HepG2 (cell line): ENCODE data around the gene LIPC. TPM values are rescaled to one million over a fixed set of nuclear protein-coding genes. Genes with fewer than 3 reads are reported as not detected.

Experiments used
- ATAC-seq: fragments of 200-7000 bp; cut with Tn5 transposase; 3 replicates; pipeline ENCODE4 v1.9.1; 2020; ENCODE audit warnings: mild to moderate bottlenecking, moderate library complexity
- BruUV-seq: library from RNA; stranded (reverse); fragments of 400-500 nt; replicated peaks from 2 replicates; lab custom pipeline; 2021; lab: Mats Ljungman, UMichigan
- CTCF ChIA-PET: fragments of 300-600 bp; formaldehyde crosslinking; extraction: SDS; loops from one replicate; lab custom pipeline; 2021; ENCODE audit warnings: low total read pairs, inconsistent platforms, low intra/inter-chr PET ratio; lab: Yijun Ruan, JAX
- POLR2A ChIA-PET: fragments of 350-600 bp; sonication (Branson Sonifier 250); formaldehyde crosslinking; loops from one replicate; lab custom pipeline; 2020; ENCODE audit warnings: antibody characterized with exemption, inconsistent platforms; lab: Yijun Ruan, JAX
- DNase-seq: peaks from one replicate; pipeline ENCODE4 v3.0.0-alpha.2; 2015; ENCODE audit warnings: low spot score
- FAIRE-seq: peaks from 3 replicates; lab custom pipeline; 2011; peaks lifted over from hg19 to GRCh38; lab: Jason Lieb, UNC
- H2AFZ ChIP-seq: one replicate; pipeline ENCODE4 v1.6.1; 2011; ENCODE audit warnings: low read length, inconsistent platforms
- H3K27ac ChIP-seq: fragments of 300-600 bp; 3 replicates; pipeline ENCODE4 v1.8.0; 2011; ENCODE audit warnings: mixed run types, mild to moderate bottlenecking, mixed read lengths, low read length, inconsistent platforms; ENCODE audit not compliant: insufficient read depth; ENCODE audit errors: extremely low read length
- H3K27me3 ChIP-seq, 2 experiments: fragments of 200-600 bp in 1 of 2; 2 replicates in 1 of 2; 3 replicates in 1 of 2; pipeline versions ENCODE4 v1.6.0 to v1.8.0; 2011; ENCODE audit warnings: low read length in 2 of 2, mild to moderate bottlenecking in 2 of 2, moderate library complexity in 2 of 2, inconsistent platforms in 1 of 2; ENCODE audit not compliant: insufficient read depth in 2 of 2, control insufficient read depth in 1 of 2
- H3K36me3 ChIP-seq, 2 experiments: fragments of 200-600 bp in 1 of 2; replicated peaks in 1 of 2; 2 replicates in 1 of 2; 3 replicates in 1 of 2; pipeline versions ENCODE4 v1.5.1 to v1.8.0; 2011; ENCODE audit warnings: low read length in 2 of 2, inconsistent platforms in 1 of 2; ENCODE audit not compliant: insufficient read depth in 2 of 2, control insufficient read depth in 1 of 2
- H3K4me1 ChIP-seq: 2 replicates; pipeline ENCODE4 v1.5.1; 2012; ENCODE audit warnings: low read length, inconsistent platforms; ENCODE audit not compliant: insufficient read depth
- H3K4me2 ChIP-seq: 2 replicates; pipeline ENCODE4 v1.6.0; 2011; ENCODE audit warnings: low read depth, low read length, inconsistent platforms
- H3K4me3 ChIP-seq, 3 experiments: fragments of 200-600 bp in 1 of 3; sonication (generic), shearing (Covaris generic) in 1 of 3; replicated peaks in 1 of 3; 2 replicates each; pipeline ENCODE4 v1.5.1; 2011 to 2016; ENCODE audit warnings: low read length in 3 of 3, inconsistent platforms in 2 of 3, low read depth in 2 of 3, mild to moderate bottlenecking in 2 of 3, control low read depth in 1 of 3, mixed read lengths in 1 of 3; ENCODE audit not compliant: insufficient read depth in 1 of 3
- H3K79me2 ChIP-seq: one replicate; pipeline ENCODE4 v1.6.1; 2011; ENCODE audit warnings: low read length, inconsistent platforms; ENCODE audit not compliant: insufficient read depth
- H3K9ac ChIP-seq: 2 replicates; pipeline ENCODE4 v1.6.0; 2011; ENCODE audit warnings: mild to moderate bottlenecking, low read depth, low read length, inconsistent platforms; ENCODE audit not compliant: insufficient read depth
- H3K9me3 ChIP-seq: 2 replicates; pipeline ENCODE4 v1.5.1; 2012; ENCODE audit warnings: mild to moderate bottlenecking, low read length
- H4K20me1 ChIP-seq: 2 replicates; pipeline ENCODE4 v1.6.0; 2011; ENCODE audit warnings: inconsistent platforms, mild to moderate bottlenecking, low read length, moderate library complexity; ENCODE audit not compliant: insufficient read depth
- ATRX ChIP-seq: sonication (generic); formaldehyde crosslinking; IDR thresholded peaks from 2 replicates; pipeline ENCODE4 v1.4.0; 2020; ENCODE audit warnings: missing genetic modification reagents, borderline replicate concordance
- ETV6 ChIP-seq: sonication (generic); formaldehyde crosslinking; conservative IDR thresholded peaks from 2 replicates; pipeline ENCODE4 v1.4.0; 2020; ENCODE audit warnings: missing genetic modification reagents
- HOXD1 ChIP-seq: sonication (generic); formaldehyde crosslinking; IDR thresholded peaks from 2 replicates; pipeline ENCODE4 v1.5.0; 2020; ENCODE audit warnings: missing genetic modification reagents
- KAT7 ChIP-seq: IDR thresholded peaks from 2 replicates; pipeline ENCODE4 v1.6.1; 2018; ENCODE audit warnings: borderline replicate concordance, missing compliant biosample characterization
- KDM3A ChIP-seq: IDR thresholded peaks from 2 replicates; pipeline ENCODE4 v1.6.1; 2018; ENCODE audit warnings: low read depth, missing compliant biosample characterization
- KLF13 ChIP-seq: sonication (generic); formaldehyde crosslinking; IDR thresholded peaks from 2 replicates; pipeline ENCODE4 v1.4.0; 2020; ENCODE audit warnings: mild to moderate bottlenecking, missing genetic modification reagents
- LCORL ChIP-seq, 2 experiments: fragments of 450-650 bp in 1 of 2; sonication (generic) in 1 of 2; formaldehyde crosslinking in 1 of 2; IDR thresholded peaks; 2 replicates each; pipeline versions ENCODE4 v1.5.0 to v1.6.1; 2017 to 2020; ENCODE audit warnings: antibody characterized with exemption in 1 of 2, missing genetic modification reagents in 1 of 2
- PLRG1 ChIP-seq: fragments of 450-650 bp; conservative IDR thresholded peaks from 2 replicates; pipeline ENCODE4 v1.6.1; 2016
- RELA ChIP-seq: sonication (generic); formaldehyde crosslinking; IDR thresholded peaks from 2 replicates; pipeline ENCODE4 v1.4.0; 2020; ENCODE audit warnings: missing genetic modification reagents
- SMARCC2 ChIP-seq: fragments of 450-650 bp; IDR thresholded peaks from 2 replicates; pipeline ENCODE4 v1.6.1; 2017; ENCODE audit warnings: antibody characterized with exemption, mild to moderate bottlenecking
- ZBTB7A ChIP-seq: sonication (generic); formaldehyde crosslinking; IDR thresholded peaks from 2 replicates; pipeline ENCODE4 v1.8.0; 2022; ENCODE audit warnings: mild to moderate bottlenecking, missing genetic modification reagents
- ZFP37 ChIP-seq: sonication (generic); formaldehyde crosslinking; IDR thresholded peaks from 2 replicates; pipeline ENCODE4 v1.4.0; 2020; ENCODE audit warnings: missing genetic modification reagents, borderline replicate concordance
- ZNF17 ChIP-seq: sonication (generic); formaldehyde crosslinking; IDR thresholded peaks from 2 replicates; pipeline ENCODE4 v1.5.0; 2020; ENCODE audit warnings: mild to moderate bottlenecking, missing genetic modification reagents
- ZNF205 ChIP-seq: IDR thresholded peaks from 2 replicates; pipeline ENCODE4 v1.6.1; 2018; ENCODE audit warnings: missing biosample characterization, missing genetic modification reagents
- ZNF30 ChIP-seq: sonication (generic); formaldehyde crosslinking; IDR thresholded peaks from 2 replicates; pipeline ENCODE4 v1.5.0; 2020; ENCODE audit warnings: mild to moderate bottlenecking, missing genetic modification reagents
- ZNF333 ChIP-seq: sonication (generic); formaldehyde crosslinking; IDR thresholded peaks from 2 replicates; pipeline ENCODE4 v1.4.0; 2020; ENCODE audit warnings: mild to moderate bottlenecking, missing genetic modification reagents, borderline replicate concordance
- ZNF557 ChIP-seq: sonication (generic); formaldehyde crosslinking; IDR thresholded peaks from 2 replicates; pipeline ENCODE4 v1.4.0; 2020; ENCODE audit warnings: missing genetic modification reagents
- ZNF749 ChIP-seq: sonication (generic); formaldehyde crosslinking; IDR thresholded peaks from 2 replicates; pipeline ENCODE4 v1.8.0; 2022; ENCODE audit warnings: mild to moderate bottlenecking, missing genetic modification reagents, moderate library complexity, borderline replicate concordance
- WGBS: methylation state at CpG from one replicate; pipeline ENCODE4 v1.1.6; 2017; ENCODE audit warnings: low lambda C conversion rate; 5-methylcytosine and 5-hydroxymethylcytosine counted together
- in situ Hi-C: cut with HindIII; loops from 2 replicates; pipeline ENCODE4 v1.10.0; 2017; ENCODE audit warnings: low pct_unique_long_range_greater_than_20kb; ENCODE audit not compliant: extremely low pct_ligation_motif_present
- intact Hi-C: fragments of 100-400 bp; cut with micrococcal nuclease; formaldehyde crosslinking; loops from one replicate; pipeline ENCODE4 v1.10.0; 2022; ENCODE audit not compliant: unreplicated experiment
- polyA plus RNA-seq, 8 experiments: library from polyadenylated mRNA; depleted of rRNA in 3 of 8; stranded (reverse) in 7 of 8; unstranded in 1 of 8; fragments of >200 nt; fragmentation: Illumina TruSeq in 4 of 8; extraction: Trizol in 4 of 8; gene quantifications; 2 replicates each; pipeline versions ENCODE4 v1.2.1 to v1.2.3, GENCODE V29; 2011 to 2016; ENCODE audit warnings: low read depth in 4 of 8, missing spikeins in 1 of 8, mixed read lengths in 1 of 8; ENCODE audit not compliant: insufficient read depth in 1 of 8
- total RNA-seq, 5 experiments: library from RNA; depleted of rRNA; stranded (reverse); fragments of >200 nt; fragmentation: Illumina TruSeq; extraction: Trizol; gene quantifications; 2 replicates each; pipeline ENCODE4 v1.2.3, GENCODE V29; 2016; ENCODE audit warnings: low read depth in 1 of 5
- TF ChIP-seq, protein P1 (sequence below): sonication (generic); formaldehyde crosslinking; IDR thresholded peaks from 2 replicates; pipeline ENCODE4 v1.4.0; 2020; ENCODE audit warnings: missing genetic modification reagents, low read depth, mild to moderate bottlenecking, borderline replicate concordance
- TF ChIP-seq, protein P2 (sequence below), 2 experiments: sonication (generic) in 1 of 2; formaldehyde crosslinking in 1 of 2; IDR thresholded peaks; 2 replicates each; pipeline versions ENCODE4 v1.5.1 to v1.6.1; 2011 to 2020; ENCODE audit warnings: borderline replicate concordance in 1 of 2, low read depth in 1 of 2, low read length in 1 of 2, mild to moderate bottlenecking in 1 of 2, missing genetic modification reagents in 1 of 2, moderate library complexity in 1 of 2

Gene LIPC
- total and polyA plus RNA-seq, 2 of the 13 experiments (the other 11 are each of a cell fraction or from before 2014, with no cell fraction given), result 26.0 to 38.0 TPM

- TF ChIP-seq ETV6, result no peak
- TF ChIP-seq ATRX (CRISPR knock-in tag), result no peak
- no peak for TF ChIP-seq ZNF557 (CRISPR knock-in tag)
- TF ChIP-seq, protein P1, sequence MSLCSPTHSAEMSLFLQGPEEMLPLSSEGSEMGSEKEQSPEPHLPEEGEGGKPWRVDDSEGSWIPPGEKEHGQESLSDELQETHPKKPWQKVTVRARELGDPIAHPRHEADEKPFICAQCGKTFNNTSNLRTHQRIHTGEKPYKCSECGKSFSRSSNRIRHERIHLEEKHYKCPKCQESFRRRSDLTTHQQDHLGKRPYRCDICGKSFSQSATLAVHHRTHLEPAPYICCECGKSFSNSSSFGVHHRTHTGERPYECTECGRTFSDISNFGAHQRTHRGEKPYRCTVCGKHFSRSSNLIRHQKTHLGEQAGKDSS (CRISPR knock-in tag), result no peak
- no peak for TF ChIP-seq ZNF17 (CRISPR knock-in tag)
- TF ChIP-seq KAT7 (CRISPR knock-in tag), result no peak
- TF ChIP-seq KLF13 (CRISPR knock-in tag), result no peak
- TF ChIP-seq ZNF205 (CRISPR knock-in tag), result no peak
- no peak for TF ChIP-seq ZFP37 (CRISPR knock-in tag)
- no peak for TF ChIP-seq LCORL (IDR thresholded peaks at IDR 0.05)
- no peak for TF ChIP-seq LCORL (CRISPR knock-in tag; IDR thresholded peaks at IDR 0.05)
- no peak for TF ChIP-seq ZNF749
- no peak for TF ChIP-seq SMARCC2
- no peak for TF ChIP-seq PLRG1
- no peak for TF ChIP-seq RELA (CRISPR knock-in tag)
- no peak for TF ChIP-seq HOXD1 (CRISPR knock-in tag)
- no peak for TF ChIP-seq KDM3A
- TF ChIP-seq, protein P2, sequence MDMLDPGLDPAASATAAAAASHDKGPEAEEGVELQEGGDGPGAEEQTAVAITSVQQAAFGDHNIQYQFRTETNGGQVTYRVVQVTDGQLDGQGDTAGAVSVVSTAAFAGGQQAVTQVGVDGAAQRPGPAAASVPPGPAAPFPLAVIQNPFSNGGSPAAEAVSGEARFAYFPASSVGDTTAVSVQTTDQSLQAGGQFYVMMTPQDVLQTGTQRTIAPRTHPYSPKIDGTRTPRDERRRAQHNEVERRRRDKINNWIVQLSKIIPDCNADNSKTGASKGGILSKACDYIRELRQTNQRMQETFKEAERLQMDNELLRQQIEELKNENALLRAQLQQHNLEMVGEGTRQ (IDR thresholded peaks at IDR 0.05; ENCODE audit: low read depth, low read length), result no peak
- TF ChIP-seq, protein P2 (CRISPR knock-in tag; IDR thresholded peaks at IDR 0.05; ENCODE audit: borderline replicate concordance), result no peak
- TF ChIP-seq ZNF333 (CRISPR knock-in tag), result no peak
- TF ChIP-seq ZNF30 (CRISPR knock-in tag), result no peak
- TF ChIP-seq ZBTB7A (CRISPR knock-in tag), result no peak
- Histone ChIP-seq H3K4me1 (peaks cover 27% of the 10 kb centered on the region), H3K4me3 (no peak overlapping the region), H2AFZ (no peak overlapping the region), H4K20me1 (no peaks in the 10 kb centered on the region), H3K27me3 (no peaks in the 10 kb centered on the region), H3K27ac (no peak overlapping the region), H3K9ac (no peak overlapping the region), H3K36me3 (no peaks in the 10 kb centered on the region), H3K4me2 (no peak overlapping the region), H3K9me3 (no peaks in the 10 kb centered on the region), H3K79me2 (no peaks in the 10 kb centered on the region)
- WGBS, result 94% methylated on average over 3 of the region's 3 CpGs
- BruUV-seq, result no TSS peak
- in situ Hi-C loops (no loop called here), intact Hi-C loops (no loop called here)
- no peak for ATAC-seq
- ChIA-PET CTCF (no interaction called here), POLR2A (interaction anchor here (1.7 to 2.3 kb wide), 2 partner anchors 28 to 193 kb away, joined by 4 to 7 read pairs; partner anchors contain the start of gene ADAM10)
- no peak for FAIRE-seq
- DNase-seq, result no peak
Measured at GRCh38 chr15:58556541-58556940, 124.8 kb downstream of the LIPC start.
